IPS-18a (cell line): Measurements from ENCODE around the gene SASH3.

Source experiments
- H3K27ac ChIP-seq: one replicate; pipeline ENCODE4 v1.5.1; 2013; ENCODE audit warnings: low read length
- H3K27me3 ChIP-seq: one replicate; pipeline ENCODE4 v1.6.1; 2013; ENCODE audit warnings: mild to moderate bottlenecking, low read length; ENCODE audit not compliant: control insufficient read depth, insufficient read depth
- H3K36me3 ChIP-seq: one replicate; pipeline ENCODE4 v1.6.1; 2013; ENCODE audit warnings: low read depth, low read length; ENCODE audit not compliant: control insufficient read depth
- H3K4me1 ChIP-seq: one replicate; pipeline ENCODE4 v1.6.1; 2013; ENCODE audit warnings: low read depth, low read length; ENCODE audit not compliant: control insufficient read depth
- H3K4me3 ChIP-seq: one replicate; pipeline ENCODE4 v1.5.1; 2013; ENCODE audit warnings: low read length
- H3K9ac ChIP-seq: one replicate; pipeline ENCODE4 v1.6.1; 2013; ENCODE audit warnings: mild to moderate bottlenecking, low read length, moderate library complexity
- H3K9me3 ChIP-seq: one replicate; pipeline ENCODE4 v1.6.1; 2013; ENCODE audit warnings: low read depth, low read length; ENCODE audit not compliant: control insufficient read depth

Gene SASH3

GRCh38 chrX:129830494-129830893, 50.7 kb downstream of the SASH3 start:
- Histone ChIP-seq H3K27ac (no peak overlapping the region), H3K27me3 (no peaks in the 10 kb centered on the region), H3K9ac (no peak overlapping the region)

GRCh38 chrX:129831091-129831885, 51.5 kb downstream of the SASH3 start:
- Histone ChIP-seq H3K9ac (no peak overlapping the region), H3K4me3 (no peak overlapping the region), H3K36me3 (no peaks in the 10 kb centered on the region), H3K4me1 (no peaks in the 10 kb centered on the region), H3K27ac (no peak overlapping the region), H3K27me3 (no peaks in the 10 kb centered on the region), H3K9me3 (peaks cover 7% of the 10 kb centered on the region)

More at GRCh38 chrX:129830494-129830893, 50.7 kb downstream of the SASH3 start:
- peaks cover 7% of the 10 kb centered on the region for H3K9me3 ChIP-seq
- no peaks in the 10 kb centered on the region for H3K36me3 ChIP-seq
- H3K4me1 ChIP-seq = no peaks in the 10 kb centered on the region
- H3K4me3 ChIP-seq = no peak overlapping the region

GRCh38 chrX:129833153-129833990, 53.6 kb downstream of the SASH3 start:
- Histone ChIP-seq H3K36me3 (no peaks in the 10 kb centered on the region), H3K4me1 (no peaks in the 10 kb centered on the region), H3K9ac (no peak overlapping the region), H3K9me3 (peaks cover 7% of the 10 kb centered on the region), H3K27ac (no peak overlapping the region), H3K27me3 (no peaks in the 10 kb centered on the region), H3K4me3 (no peak overlapping the region)

- Histone ChIP-seq H3K4me3 (no peak overlapping the region), H3K4me1 (no peaks in the 10 kb centered on the region), H3K9me3 (peaks cover 13% of the 10 kb centered on the region), H3K27me3 (no peaks in the 10 kb centered on the region), H3K27ac (no peak overlapping the region), H3K9ac (no peak overlapping the region), H3K36me3 (no peaks in the 10 kb centered on the region)
These were observed 57.1 kb downstream of the SASH3 start for GRCh38 chrX:129836827-129837226.

GRCh38 chrX:129840344-129840743, 60.6 kb downstream of the SASH3 start:
- H3K27ac ChIP-seq = no peak overlapping the region
- H3K36me3 ChIP-seq = no peaks in the 10 kb centered on the region
- peaks cover 18% of the 10 kb centered on the region for H3K9me3 ChIP-seq
- no peaks in the 10 kb centered on the region for H3K27me3 ChIP-seq
- H3K9ac ChIP-seq = no peak overlapping the region
- no peaks in the 10 kb centered on the region for H3K4me1 ChIP-seq
- no peak overlapping the region for H3K4me3 ChIP-seq

- H3K9me3 ChIP-seq = peaks cover 31% of the 10 kb centered on the region
- no peaks in the 10 kb centered on the region for H3K36me3 ChIP-seq
- no peaks in the 10 kb centered on the region for H3K4me1 ChIP-seq
- peak overlapping the region; percentile 74 for H3K9ac ChIP-seq
- H3K4me3 ChIP-seq = peak overlapping the region; percentile 76
- no peaks in the 10 kb centered on the region for H3K27me3 ChIP-seq
- no peak overlapping the region for H3K27ac ChIP-seq
These were observed 62.9 kb downstream of the SASH3 start for GRCh38 chrX:129842510-129843208.

GRCh38 chrX:129843209-129843458, 63.4 kb downstream of the SASH3 start:
- Histone ChIP-seq H3K36me3 (no peaks in the 10 kb centered on the region), H3K27ac (no peak overlapping the region), H3K9ac (peak overlapping the region; percentile 74), H3K4me3 (peak overlapping the region; percentile 76), H3K9me3 (peaks cover 32% of the 10 kb centered on the region), H3K27me3 (no peaks in the 10 kb centered on the region), H3K4me1 (no peaks in the 10 kb centered on the region)

GRCh38 chrX:129843459-129844306, 63.9 kb downstream of the SASH3 start, which contains the start of gene ZDHHC9:
ZDHHC9 (minus strand) TSS chrX:129843886; CDS start chrX:129841945, 1,941 bp downstream.
- Histone ChIP-seq H3K9ac (peak within 1 kb of the TSS; percentile 74), H3K27ac (no peak within 1 kb of the TSS), H3K4me1 (no peaks in the 10 kb centered on the region), H3K27me3 (no peaks in the 10 kb centered on the region), H3K36me3 (no peaks in the 10 kb centered on the region), H3K4me3 (peak within 1 kb of the TSS; percentile 76), H3K9me3 (peaks cover 36% of the 10 kb centered on the region)
